Gastrocnemius medialis (tissue), 4 donors: ENCODE results near the gene CCDC74A.

ENCODE experiments used
- CTCF ChIP-seq, 5 experiments: fragments of 450-650 bp in 3 of 5; fragments of 200-600 bp in 2 of 5; sonication (generic) in 2 of 5; IDR thresholded peaks in 4 of 5; conservative IDR thresholded peaks in 1 of 5; 1 replicate in 4 of 5; 2 replicates in 1 of 5; pipeline ENCODE4 v1.5.1; 2016 to 2019; ENCODE audit warnings: antibody characterized with exemption in 5 of 5, mild to moderate bottlenecking in 3 of 5, moderate library complexity in 3 of 5
- POLR2A ChIP-seq, 2 donors: fragments of 450-650 bp; IDR thresholded peaks; one replicate each; pipeline ENCODE4 v1.6.1; 2017; ENCODE audit warnings: antibody characterized with exemption in 2 of 2, mild to moderate bottlenecking in 2 of 2, moderate library complexity in 2 of 2

DNA sequence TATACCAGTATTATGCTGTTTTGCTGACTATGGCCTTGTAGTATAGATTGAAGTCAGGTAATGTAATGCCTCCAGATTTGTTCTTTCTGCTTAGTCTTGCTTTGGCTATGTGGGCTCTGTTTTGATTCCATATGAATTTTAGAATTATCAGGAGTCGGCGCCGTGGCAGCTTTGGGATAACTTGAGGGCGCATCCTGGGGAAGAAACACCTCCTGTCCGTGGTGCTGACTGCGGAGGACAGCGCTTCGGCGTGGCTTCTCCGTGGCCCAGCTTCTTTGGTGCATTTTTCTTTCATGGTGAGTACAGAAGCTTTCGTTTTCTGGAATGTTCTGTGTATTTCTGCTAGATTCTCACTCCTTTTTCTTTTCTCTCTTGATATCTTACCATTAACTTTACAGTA is 25.2 kb downstream of the CCDC74A start:
- no peak for TF ChIP-seq CTCF (IDR thresholded peaks at IDR 0.05 in 4 of 5, conservative IDR thresholded peaks at IDR 0.05 in 1 of 5)
- TF ChIP-seq POLR2A (IDR thresholded peaks at IDR 0.05) = no peak
